ENCODE data around the gene SAMD5.
A peak's percentile ranks its signal among the peaks of the same experiment; 100 is the strongest.

SAMD5 gene

GRCh38 chr6:147508042-147508865 lies at the start of gene SAMD5:
SAMD5 (plus strand) TSS chr6:147508690; CDS start chr6:147508929, 239 bp downstream.
- Histone ChIP-seq H3K27me3 (ENCODE audit: insufficient read depth, insufficient read length) (peaks cover 82% of the 10 kb centered on the region), H3K4me3 (ENCODE audit: insufficient read length, low read depth) (peak within 1 kb of the TSS; percentile 55), H3K4me1 (ENCODE audit: insufficient read depth, insufficient read length) (no peaks in the 10 kb centered on the region), H3K9me3 (ENCODE audit: insufficient read depth, low read length) (no peaks in the 10 kb centered on the region), H3K9ac (ENCODE audit: insufficient read length, low read depth) (peak within 1 kb of the TSS; percentile 70), H3K36me3 (ENCODE audit: insufficient read depth, insufficient read length, low read length) (no peaks in the 10 kb centered on the region)
- DNase-seq (ENCODE audit: low read depth, low spot score) = no peak
- TF ChIP-seq ZNF274 (IDR thresholded peaks at IDR 0.05; ENCODE audit: low read depth, low read length) (no peak), SUZ12 (IDR thresholded peaks at IDR 0.05; ENCODE audit: extremely low read depth, insufficient read depth, insufficient read length) (no peak), YY1 (IDR thresholded peaks at IDR 0.05; ENCODE audit: insufficient read depth, insufficient read length) (no peak)

DNA sequence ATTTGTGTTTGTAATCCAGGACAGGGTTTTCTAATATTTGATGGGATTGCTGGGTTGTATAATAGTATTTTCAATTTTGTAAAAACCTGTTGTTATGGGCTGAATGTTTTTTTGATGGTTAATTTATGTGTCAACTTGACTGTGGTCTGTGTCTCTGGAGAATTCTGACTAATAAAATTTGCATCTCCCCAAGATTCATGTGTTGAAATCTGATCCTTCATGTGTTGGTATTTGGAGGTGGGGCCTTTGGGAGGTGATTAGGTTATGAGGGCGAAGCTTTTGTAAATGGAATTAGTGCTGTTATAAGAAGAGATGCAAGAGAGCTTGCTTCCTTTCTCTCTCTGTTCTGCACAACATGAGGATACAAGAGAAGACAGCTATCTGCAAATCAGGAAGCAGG lies 48.7 kb upstream of the SAMD5 start:
- H3K4me1 ChIP-seq (ENCODE audit: insufficient read depth, insufficient read length) = no peaks in the 10 kb centered on the region
- H3K36me3 ChIP-seq (ENCODE audit: insufficient read depth, insufficient read length, low read length) = no peaks in the 10 kb centered on the region
- H3K9me3 ChIP-seq (ENCODE audit: insufficient read depth, low read length) = no peaks in the 10 kb centered on the region
- no peak overlapping the region for H3K9ac ChIP-seq (ENCODE audit: insufficient read length, low read depth)
- H3K27me3 ChIP-seq (ENCODE audit: insufficient read depth, insufficient read length) = peaks cover 10% of the 10 kb centered on the region
- DNase-seq (ENCODE audit: low read depth, low spot score) = no peak
- H3K4me3 ChIP-seq (ENCODE audit: insufficient read length, low read depth) = no peak overlapping the region
- TF ChIP-seq SUZ12 (IDR thresholded peaks at IDR 0.05; ENCODE audit: extremely low read depth, insufficient read depth, insufficient read length) = no peak
- TF ChIP-seq ZNF274 (IDR thresholded peaks at IDR 0.05; ENCODE audit: low read depth, low read length) = no peak
- TF ChIP-seq YY1 (IDR thresholded peaks at IDR 0.05; ENCODE audit: insufficient read depth, insufficient read length) = no peak

DNA sequence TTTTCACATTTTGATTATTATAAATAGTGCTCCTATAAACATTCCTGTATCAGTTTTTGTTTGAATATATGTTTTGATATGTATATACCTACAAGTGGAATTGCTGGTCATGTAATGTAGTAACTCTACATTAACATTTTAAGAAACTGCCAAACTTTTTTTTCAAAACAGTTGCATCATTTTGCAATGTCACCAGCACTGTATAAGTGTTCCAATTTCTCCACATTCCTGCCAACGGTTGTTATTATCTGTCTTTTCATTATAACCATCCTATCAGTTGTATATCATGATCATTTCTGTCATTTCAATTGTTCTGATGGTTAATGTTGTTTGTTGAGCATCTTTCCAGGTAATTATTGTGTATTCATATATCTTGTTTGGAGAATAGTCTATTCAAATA lies 44.8 kb upstream of the SAMD5 start:
- Histone ChIP-seq H3K27me3 (ENCODE audit: insufficient read depth, insufficient read length) (no peaks in the 10 kb centered on the region), H3K4me1 (ENCODE audit: insufficient read depth, insufficient read length) (no peaks in the 10 kb centered on the region), H3K4me3 (ENCODE audit: insufficient read length, low read depth) (no peak overlapping the region), H3K9me3 (ENCODE audit: insufficient read depth, low read length) (no peaks in the 10 kb centered on the region), H3K36me3 (ENCODE audit: insufficient read depth, insufficient read length, low read length) (no peaks in the 10 kb centered on the region), H3K9ac (ENCODE audit: insufficient read length, low read depth) (no peak overlapping the region)
- TF ChIP-seq SUZ12 (IDR thresholded peaks at IDR 0.05; ENCODE audit: extremely low read depth, insufficient read depth, insufficient read length) = no peak
- no peak for TF ChIP-seq ZNF274 (IDR thresholded peaks at IDR 0.05; ENCODE audit: low read depth, low read length)
- TF ChIP-seq YY1 (IDR thresholded peaks at IDR 0.05; ENCODE audit: insufficient read depth, insufficient read length) = no peak
- DNase-seq (ENCODE audit: low read depth, low spot score) = no peak

GRCh38 chr6:147467428-147467827 lies 41.1 kb upstream of the SAMD5 start:
- H3K36me3 ChIP-seq (ENCODE audit: insufficient read depth, insufficient read length, low read length) = no peaks in the 10 kb centered on the region
- DNase-seq (ENCODE audit: low read depth, low spot score) = no peak
- no peak for TF ChIP-seq ZNF274 (IDR thresholded peaks at IDR 0.05; ENCODE audit: low read depth, low read length)
- TF ChIP-seq YY1 (IDR thresholded peaks at IDR 0.05; ENCODE audit: insufficient read depth, insufficient read length) = no peak
- TF ChIP-seq SUZ12 (IDR thresholded peaks at IDR 0.05; ENCODE audit: extremely low read depth, insufficient read depth, insufficient read length) = no peak

DNA sequence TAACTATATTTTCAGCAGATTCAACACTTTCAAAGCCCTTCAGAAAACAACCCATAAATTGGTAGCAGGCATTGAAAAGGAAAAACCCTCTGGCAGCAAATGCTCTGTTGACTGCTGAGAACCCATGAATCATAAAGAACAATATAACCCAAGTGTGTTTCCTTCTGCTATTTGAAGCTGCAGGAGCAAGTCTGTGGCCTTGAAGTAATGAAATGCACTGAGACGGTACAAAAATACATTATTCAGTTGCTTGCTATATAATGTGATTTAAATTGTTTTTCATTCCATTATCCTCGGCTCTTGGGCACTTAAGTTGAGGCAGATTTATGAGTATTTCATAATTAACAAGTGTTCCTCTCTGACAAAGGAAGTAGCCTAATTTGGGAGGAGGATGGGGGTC lies 40.6 kb upstream of the SAMD5 start:
- Histone ChIP-seq H3K4me3 (ENCODE audit: insufficient read length, low read depth) (no peak overlapping the region), H3K36me3 (ENCODE audit: insufficient read depth, insufficient read length, low read length) (no peaks in the 10 kb centered on the region), H3K9me3 (ENCODE audit: insufficient read depth, low read length) (no peaks in the 10 kb centered on the region), H3K27me3 (ENCODE audit: insufficient read depth, insufficient read length) (no peaks in the 10 kb centered on the region), H3K9ac (ENCODE audit: insufficient read length, low read depth) (no peak overlapping the region), H3K4me1 (ENCODE audit: insufficient read depth, insufficient read length) (no peaks in the 10 kb centered on the region)
- no peak for TF ChIP-seq YY1 (IDR thresholded peaks at IDR 0.05; ENCODE audit: insufficient read depth, insufficient read length)
- no peak for TF ChIP-seq SUZ12 (IDR thresholded peaks at IDR 0.05; ENCODE audit: extremely low read depth, insufficient read depth, insufficient read length)
- TF ChIP-seq ZNF274 (IDR thresholded peaks at IDR 0.05; ENCODE audit: low read depth, low read length) = no peak
- DNase-seq (ENCODE audit: low read depth, low spot score) = no peak

More at GRCh38 chr6:147467428-147467827, 41.1 kb upstream of the SAMD5 start:
- Histone ChIP-seq H3K9ac (ENCODE audit: insufficient read length, low read depth) (no peak overlapping the region), H3K9me3 (ENCODE audit: insufficient read depth, low read length) (no peaks in the 10 kb centered on the region), H3K4me1 (ENCODE audit: insufficient read depth, insufficient read length) (no peaks in the 10 kb centered on the region), H3K4me3 (ENCODE audit: insufficient read length, low read depth) (no peak overlapping the region), H3K27me3 (ENCODE audit: insufficient read depth, insufficient read length) (no peaks in the 10 kb centered on the region)

GRCh38 chr6:147468634-147469033 lies 39.9 kb upstream of the SAMD5 start:
- Histone ChIP-seq H3K27me3 (ENCODE audit: insufficient read depth, insufficient read length) (no peaks in the 10 kb centered on the region), H3K9me3 (ENCODE audit: insufficient read depth, low read length) (no peaks in the 10 kb centered on the region), H3K4me1 (ENCODE audit: insufficient read depth, insufficient read length) (no peaks in the 10 kb centered on the region), H3K9ac (ENCODE audit: insufficient read length, low read depth) (no peak overlapping the region), H3K4me3 (ENCODE audit: insufficient read length, low read depth) (no peak overlapping the region), H3K36me3 (ENCODE audit: insufficient read depth, insufficient read length, low read length) (no peaks in the 10 kb centered on the region)
- no peak for DNase-seq (ENCODE audit: low read depth, low spot score)
- TF ChIP-seq ZNF274 (IDR thresholded peaks at IDR 0.05; ENCODE audit: low read depth, low read length) (no peak), YY1 (IDR thresholded peaks at IDR 0.05; ENCODE audit: insufficient read depth, insufficient read length) (no peak), SUZ12 (IDR thresholded peaks at IDR 0.05; ENCODE audit: extremely low read depth, insufficient read depth, insufficient read length) (no peak)

DNA sequence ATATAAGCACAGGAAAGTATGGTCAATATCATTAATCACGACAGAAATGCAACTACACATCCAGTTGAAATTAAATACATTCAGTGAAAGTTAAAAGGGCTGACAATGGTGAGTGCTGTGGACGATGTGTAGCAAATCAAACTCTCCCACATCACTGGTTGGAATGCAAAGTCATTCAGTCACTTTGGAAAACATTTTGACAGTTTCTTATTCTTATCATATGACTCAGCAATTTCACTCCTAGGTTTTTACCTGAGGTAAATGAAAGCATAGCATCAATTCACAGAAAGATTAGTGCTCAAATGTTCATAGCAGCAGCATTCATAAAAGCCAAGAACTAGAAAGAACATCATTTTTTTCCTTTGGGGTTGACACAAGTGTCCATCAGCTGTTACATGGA lies 28.6 kb upstream of the SAMD5 start:
- Histone ChIP-seq H3K9ac (ENCODE audit: insufficient read length, low read depth) (no peak overlapping the region), H3K36me3 (ENCODE audit: insufficient read depth, insufficient read length, low read length) (no peaks in the 10 kb centered on the region), H3K4me1 (ENCODE audit: insufficient read depth, insufficient read length) (no peaks in the 10 kb centered on the region), H3K27me3 (ENCODE audit: insufficient read depth, insufficient read length) (no peaks in the 10 kb centered on the region), H3K9me3 (ENCODE audit: insufficient read depth, low read length) (no peaks in the 10 kb centered on the region), H3K4me3 (ENCODE audit: insufficient read length, low read depth) (no peak overlapping the region)
- DNase-seq (ENCODE audit: low read depth, low spot score) = no peak
- no peak for TF ChIP-seq SUZ12 (IDR thresholded peaks at IDR 0.05; ENCODE audit: extremely low read depth, insufficient read depth, insufficient read length)
- no peak for TF ChIP-seq ZNF274 (IDR thresholded peaks at IDR 0.05; ENCODE audit: low read depth, low read length)
- no peak for TF ChIP-seq YY1 (IDR thresholded peaks at IDR 0.05; ENCODE audit: insufficient read depth, insufficient read length)
